Loucy (cell line): ENCODE data around the gene DHRS3.

Experiments
- H2AFZ ChIP-seq: fragments of 200-600 bp; sonication (generic); 2 replicates; pipeline ENCODE4 v1.6.0; 2016; ENCODE audit warnings: antibody characterized with exemption, mild to moderate bottlenecking, low read length, moderate library complexity
- H3F3A ChIP-seq: fragments of 200-600 bp; 2 replicates; pipeline ENCODE4 v1.6.0; 2016; ENCODE audit warnings: antibody characterized with exemption, low read depth, mild to moderate bottlenecking
- H3K27me3 ChIP-seq: fragments of 200-600 bp; sonication (generic); 2 replicates; pipeline ENCODE4 v1.6.1; 2014; ENCODE audit warnings: low read length, mild to moderate bottlenecking; ENCODE audit not compliant: insufficient read depth, poor library complexity, severe bottlenecking
- H3K36me3 ChIP-seq: fragments of 200-600 bp; sonication (generic); 2 replicates; pipeline ENCODE4 v1.6.1; 2016; ENCODE audit warnings: low read length; ENCODE audit not compliant: insufficient read depth
- H3K4me1 ChIP-seq: fragments of 200-600 bp; sonication (generic); 2 replicates; pipeline ENCODE4 v1.5.1; 2014; ENCODE audit warnings: low read length, mild to moderate bottlenecking; ENCODE audit not compliant: insufficient read depth, poor library complexity, severe bottlenecking
- H3K4me2 ChIP-seq: fragments of 200-600 bp; sonication (generic); 2 replicates; pipeline ENCODE4 v1.6.0; 2014; ENCODE audit warnings: antibody characterized with exemption, low read length, low read depth, mild to moderate bottlenecking; ENCODE audit not compliant: poor library complexity, severe bottlenecking
- H3K4me3 ChIP-seq: fragments of 200-600 bp; sonication (generic); 2 replicates; pipeline ENCODE4 v1.5.1; 2014; ENCODE audit warnings: low read length, mild to moderate bottlenecking, mixed read lengths; ENCODE audit not compliant: poor library complexity, severe bottlenecking
- H3K79me2 ChIP-seq: fragments of 200-600 bp; sonication (generic); 2 replicates; pipeline ENCODE4 v1.6.1; 2014; ENCODE audit warnings: low read length; ENCODE audit not compliant: insufficient read depth
- H3K9ac ChIP-seq: fragments of 200-600 bp; sonication (generic); 2 replicates; pipeline ENCODE4 v1.6.0; 2014; ENCODE audit warnings: mild to moderate bottlenecking, low read depth, low read length, moderate library complexity; ENCODE audit not compliant: poor library complexity, severe bottlenecking
- H3K9me2 ChIP-seq: fragments of 200-600 bp; sonication (generic); replicated peaks from 2 replicates; pipeline ENCODE4 v1.6.1; 2016; ENCODE audit warnings: low read depth, low read length, mixed read lengths
- H3K9me3 ChIP-seq: fragments of 200-600 bp; sonication (generic); 2 replicates; pipeline ENCODE4 v1.6.1; 2014; ENCODE audit warnings: mild to moderate bottlenecking, antibody characterized with exemption, low read length, low read depth; ENCODE audit not compliant: insufficient read depth
- H4K20me1 ChIP-seq: fragments of 200-600 bp; sonication (generic); 2 replicates; pipeline ENCODE4 v1.6.0; 2014; ENCODE audit warnings: antibody characterized with exemption, low read length, mild to moderate bottlenecking; ENCODE audit not compliant: insufficient read depth, poor library complexity, severe bottlenecking
- CTCF ChIP-seq: fragments of 200-600 bp; sonication (generic); conservative IDR thresholded peaks from 2 replicates; pipeline ENCODE4 v1.5.1; 2014; ENCODE audit warnings: mild to moderate bottlenecking, antibody characterized with exemption, low read length
- EZH2phosphoT487 ChIP-seq: fragments of 200-600 bp; IDR thresholded peaks from 2 replicates; pipeline ENCODE4 v1.6.1; 2018; ENCODE audit warnings: antibody characterized with exemption, mild to moderate bottlenecking, moderate library complexity, borderline replicate concordance

DHRS3 gene

GRCh38 chr1:12604114-12604874 lies 13.7 kb downstream of the DHRS3 start:
- Histone ChIP-seq H4K20me1 (peaks cover 7% of the 10 kb centered on the region), H3K79me2 (peaks cover 14% of the 10 kb centered on the region; the same call in 1 of the 2 replicates), H3K4me3 (no peak overlapping the region)

GRCh38 chr1:12603224-12603623 lies 14.8 kb downstream of the DHRS3 start:
- no peak overlapping the region for H2AFZ ChIP-seq
- no peak overlapping the region for H3K9ac ChIP-seq
- peaks cover 14% of the 10 kb centered on the region; the same call in 1 of the 2 replicates for H3K79me2 ChIP-seq
- peaks cover 15% of the 10 kb centered on the region for H3K4me1 ChIP-seq
- H3F3A ChIP-seq: no peaks in the 10 kb centered on the region
- peaks cover 7% of the 10 kb centered on the region for H4K20me1 ChIP-seq
- TF ChIP-seq EZH2phosphoT487 (no peak), CTCF (no peak)
- H3K36me3 ChIP-seq: no peaks in the 10 kb centered on the region; the same call in 1 of the 2 replicates
- H3K27me3 ChIP-seq: no peaks in the 10 kb centered on the region
- no peak overlapping the region for H3K4me2 ChIP-seq
- no peaks in the 10 kb centered on the region for H3K9me3 ChIP-seq
- no peaks in the 10 kb centered on the region for H3K9me2 ChIP-seq
- no peak overlapping the region for H3K4me3 ChIP-seq

More at GRCh38 chr1:12604114-12604874, 13.7 kb downstream of the DHRS3 start:
- no peak overlapping the region for H3K9ac ChIP-seq
- H2AFZ ChIP-seq: no peak overlapping the region
- peaks cover 15% of the 10 kb centered on the region for H3K4me1 ChIP-seq
- no peak for TF ChIP-seq EZH2phosphoT487
- TF ChIP-seq CTCF: no peak
- H3K9me3 ChIP-seq: no peaks in the 10 kb centered on the region
- H3F3A ChIP-seq: no peaks in the 10 kb centered on the region
- H3K27me3 ChIP-seq: no peaks in the 10 kb centered on the region
- H3K4me2 ChIP-seq: peak overlapping the region; percentile 23
- H3K9me2 ChIP-seq: no peaks in the 10 kb centered on the region
- no peaks in the 10 kb centered on the region; the same call in 1 of the 2 replicates for H3K36me3 ChIP-seq

GRCh38 chr1:12602659-12603024 lies 15.4 kb downstream of the DHRS3 start:
- no peaks in the 10 kb centered on the region for H3K27me3 ChIP-seq
- no peaks in the 10 kb centered on the region for H3F3A ChIP-seq
- peaks cover 7% of the 10 kb centered on the region for H4K20me1 ChIP-seq
- H3K9me2 ChIP-seq: no peaks in the 10 kb centered on the region
- no peak overlapping the region for H3K4me3 ChIP-seq
- no peak overlapping the region for H3K9ac ChIP-seq
- H3K79me2 ChIP-seq: peaks cover 14% of the 10 kb centered on the region; the same call in 1 of the 2 replicates
- H2AFZ ChIP-seq: no peak overlapping the region
- no peaks in the 10 kb centered on the region for H3K9me3 ChIP-seq
- peaks cover 15% of the 10 kb centered on the region for H3K4me1 ChIP-seq
- no peak for TF ChIP-seq EZH2phosphoT487
- TF ChIP-seq CTCF: no peak
- no peak overlapping the region for H3K4me2 ChIP-seq
- H3K36me3 ChIP-seq: no peaks in the 10 kb centered on the region; the same call in 1 of the 2 replicates
